ENCODE data around the gene CFAP299. TPM values are rescaled to one million over a fixed set of nuclear protein-coding genes. Genes with fewer than 3 reads are reported as not detected.

The CFAP299 gene
- total and polyA plus RNA-seq, 2 donors (not counting 1 experiment from before 2014, with no cell fraction given) = not detected

- Mint-ChIP-seq H3K4me1 (no peaks in the 10 kb centered on the region), H3K27ac (no peak overlapping the region), H3K27me3 (no peaks in the 10 kb centered on the region), H3K9me3 (ENCODE audit: insufficient read depth) (no peaks in the 10 kb centered on the region), H3K4me3 (no peak overlapping the region)
- no CpG with 5 or more reads among the region's 1 CpG for WGBS (ENCODE audit: insufficient coverage)
- ATAC-seq (ENCODE audit: low read depth) (no peak), DNase-seq (no peak)
- Histone ChIP-seq H3K4me3 (ENCODE audit: control extremely low read depth in 1 of 5, extremely low read depth in 1 of 5, insufficient read depth in 1 of 5, low read depth in 2 of 5, low read length in 4 of 5) (no peak overlapping the region), H4K20me1 (ENCODE audit: control insufficient read depth, insufficient read depth, low read length, poor library complexity, severe bottlenecking) (no peaks in the 10 kb centered on the region), H3K27me3 (replicated peaks in 1 of 4; ENCODE audit: control extremely low read depth in 1 of 4, control insufficient read depth in 3 of 4, insufficient read depth in 4 of 4, low read length in 3 of 4) (no peaks in the 10 kb centered on the region), H3K79me2 (ENCODE audit: control insufficient read depth, insufficient read depth, low read length) (no peaks in the 10 kb centered on the region), H3K9ac (ENCODE audit: low read length) (no peak overlapping the region), H3K9me3 (ENCODE audit: control extremely low read depth in 1 of 3, control insufficient read depth in 2 of 3, insufficient read depth in 1 of 3, low read length in 2 of 3) (no peaks in the 10 kb centered on the region), H3K36me3 (replicated peaks in 1 of 2; ENCODE audit: control extremely low read depth in 1 of 2, control insufficient read depth in 1 of 2, extremely low read depth in 1 of 2, insufficient read depth in 2 of 2, low read length in 1 of 2) (no peaks in the 10 kb centered on the region), H3K4me2 (replicated peaks; ENCODE audit: low read depth, low read length, poor library complexity, severe bottlenecking) (no peak overlapping the region), H3K27ac (ENCODE audit: low read length in 2 of 2) (no peak overlapping the region), H2AFZ (ENCODE audit: insufficient read depth, low read depth, low read length, poor library complexity, severe bottlenecking) (no peak overlapping the region), H3K4me1 (ENCODE audit: control insufficient read depth in 2 of 2, insufficient read depth in 2 of 2, low read length in 2 of 2) (no peaks in the 10 kb centered on the region)
- intact Hi-C loops (cut with micrococcal nuclease) = no loop called here
- TF ChIP-seq CTCF (IDR thresholded peaks at IDR 0.05) = no peak
- CTCF ChIA-PET = no interaction called here
- POLR2A ChIA-PET = no interaction called here
Observed at GRCh38 chr4:80803337-80803736, 467.8 kb downstream of the CFAP299 start.

- no peaks in the 10 kb centered on the region for H3K79me2 ChIP-seq (ENCODE audit: control insufficient read depth, insufficient read depth, low read length)
- no peak overlapping the region for H3K27ac Mint-ChIP-seq
- no peak overlapping the region for H3K4me2 ChIP-seq (replicated peaks; ENCODE audit: low read depth, low read length, poor library complexity, severe bottlenecking)
- H3K4me1 Mint-ChIP-seq = no peaks in the 10 kb centered on the region
- H3K27me3 ChIP-seq (replicated peaks in 1 of 4; ENCODE audit: control extremely low read depth in 1 of 4, control insufficient read depth in 3 of 4, insufficient read depth in 4 of 4, low read length in 3 of 4) = no peaks in the 10 kb centered on the region
- no peak overlapping the region for H3K4me3 Mint-ChIP-seq
- H3K9me3 ChIP-seq (ENCODE audit: control extremely low read depth in 1 of 3, control insufficient read depth in 2 of 3, insufficient read depth in 1 of 3, low read length in 2 of 3) = no peaks in the 10 kb centered on the region
- WGBS (ENCODE audit: insufficient coverage) = no CpG with 5 or more reads among the region's 1 CpG
- H3K4me1 ChIP-seq (ENCODE audit: control insufficient read depth in 2 of 2, insufficient read depth in 2 of 2, low read length in 2 of 2) = no peaks in the 10 kb centered on the region
- intact Hi-C loops (cut with micrococcal nuclease) = no loop called here
- no peaks in the 10 kb centered on the region for H3K27me3 Mint-ChIP-seq
- H4K20me1 ChIP-seq (ENCODE audit: control insufficient read depth, insufficient read depth, low read length, poor library complexity, severe bottlenecking) = no peaks in the 10 kb centered on the region
- no peak overlapping the region for H2AFZ ChIP-seq (ENCODE audit: insufficient read depth, low read depth, low read length, poor library complexity, severe bottlenecking)
- ATAC-seq (ENCODE audit: low read depth) = no peak
- H3K36me3 ChIP-seq (replicated peaks in 1 of 2; ENCODE audit: control extremely low read depth in 1 of 2, control insufficient read depth in 1 of 2, extremely low read depth in 1 of 2, insufficient read depth in 2 of 2, low read length in 1 of 2) = no peaks in the 10 kb centered on the region
- H3K9ac ChIP-seq (ENCODE audit: low read length) = no peak overlapping the region
- H3K9me3 Mint-ChIP-seq (ENCODE audit: insufficient read depth) = no peaks in the 10 kb centered on the region
- ChIA-PET POLR2A (no interaction called here), CTCF (no interaction called here)
- TF ChIP-seq CTCF (IDR thresholded peaks at IDR 0.05) (no peak), EZH2 (IDR thresholded peaks at IDR 0.05; ENCODE audit: borderline replicate concordance, insufficient read depth, low read depth, low read length, poor library complexity, severe bottlenecking) (no peak)
- no peak overlapping the region for H3K4me3 ChIP-seq (ENCODE audit: control extremely low read depth in 1 of 5, extremely low read depth in 1 of 5, insufficient read depth in 1 of 5, low read depth in 2 of 5, low read length in 4 of 5)
- DNase-seq = no peak
- no peak overlapping the region for H3K27ac ChIP-seq (ENCODE audit: low read length in 2 of 2)
Observed at GRCh38 chr4:80806472-80806871, 470.9 kb downstream of the CFAP299 start.
